HL-60 (cell line): ENCODE results near the gene MED13L.

Source experiments
- CTCF ChIP-seq: IDR thresholded peaks from one replicate; pipeline ENCODE4 v1.5.1; 2011; ENCODE audit warnings: low read length, control low read depth, inconsistent platforms; ENCODE audit not compliant: insufficient read depth
- GABPA ChIP-seq: IDR thresholded peaks from 2 replicates; pipeline ENCODE4 v1.6.1; 2012; ENCODE audit warnings: low read depth
- POLR2AphosphoS5 ChIP-seq: IDR thresholded peaks from 2 replicates; pipeline ENCODE4 v1.6.1; 2012; ENCODE audit warnings: low read depth
- REST ChIP-seq: IDR thresholded peaks from 2 replicates; pipeline ENCODE4 v1.6.1; 2012; ENCODE audit warnings: low read depth; ENCODE audit not compliant: insufficient replicate concordance

GRCh38 chr12:115916910-115917668 lies 360.4 kb downstream of the MED13L start:
- peak; percentile 59 for TF ChIP-seq CTCF
- TF ChIP-seq GABPA = no peak
- TF ChIP-seq REST = no peak
- no peak for TF ChIP-seq POLR2AphosphoS5
